Germinal center (tissue), 1 donor: Measurements from ENCODE around the gene ASB14.

Source experiments
- DNase-seq: peaks from one replicate; pipeline ENCODE4 v3.0.0; 2012; ENCODE audit warnings: mixed read lengths, low spot score

Gene ASB14

GRCh38 chr3:57261119-57261518 lies 31.4 kb downstream of the ASB14 start:
- no peak for DNase-seq

DNA sequence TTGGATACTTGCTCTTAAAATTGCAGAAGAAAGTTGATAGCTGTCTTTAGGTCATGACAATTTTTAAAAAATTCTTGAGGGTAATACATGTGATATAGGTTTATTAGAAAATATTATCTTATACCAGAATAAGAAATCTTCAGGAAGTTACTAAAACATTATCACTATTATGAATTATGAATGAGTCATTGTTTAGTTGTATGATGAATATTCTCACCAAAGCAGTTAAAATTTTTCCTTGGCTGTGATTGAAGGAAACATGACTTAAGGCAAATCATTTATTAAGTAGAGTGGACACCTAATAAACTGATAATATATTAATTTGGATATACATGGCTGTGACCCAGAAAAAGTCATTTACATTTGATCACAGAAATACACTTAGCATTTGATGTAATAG lies 34.8 kb downstream of the ASB14 start:
- no peak for DNase-seq

- no peak for DNase-seq
Observed at GRCh38 chr3:57256844-57257243, 35.6 kb downstream of the ASB14 start.

GRCh38 chr3:57252404-57252803 lies 40.1 kb downstream of the ASB14 start:
- no peak for DNase-seq

- no peak for DNase-seq
Observed at GRCh38 chr3:57244946-57245345, 47.5 kb downstream of the ASB14 start.

DNA sequence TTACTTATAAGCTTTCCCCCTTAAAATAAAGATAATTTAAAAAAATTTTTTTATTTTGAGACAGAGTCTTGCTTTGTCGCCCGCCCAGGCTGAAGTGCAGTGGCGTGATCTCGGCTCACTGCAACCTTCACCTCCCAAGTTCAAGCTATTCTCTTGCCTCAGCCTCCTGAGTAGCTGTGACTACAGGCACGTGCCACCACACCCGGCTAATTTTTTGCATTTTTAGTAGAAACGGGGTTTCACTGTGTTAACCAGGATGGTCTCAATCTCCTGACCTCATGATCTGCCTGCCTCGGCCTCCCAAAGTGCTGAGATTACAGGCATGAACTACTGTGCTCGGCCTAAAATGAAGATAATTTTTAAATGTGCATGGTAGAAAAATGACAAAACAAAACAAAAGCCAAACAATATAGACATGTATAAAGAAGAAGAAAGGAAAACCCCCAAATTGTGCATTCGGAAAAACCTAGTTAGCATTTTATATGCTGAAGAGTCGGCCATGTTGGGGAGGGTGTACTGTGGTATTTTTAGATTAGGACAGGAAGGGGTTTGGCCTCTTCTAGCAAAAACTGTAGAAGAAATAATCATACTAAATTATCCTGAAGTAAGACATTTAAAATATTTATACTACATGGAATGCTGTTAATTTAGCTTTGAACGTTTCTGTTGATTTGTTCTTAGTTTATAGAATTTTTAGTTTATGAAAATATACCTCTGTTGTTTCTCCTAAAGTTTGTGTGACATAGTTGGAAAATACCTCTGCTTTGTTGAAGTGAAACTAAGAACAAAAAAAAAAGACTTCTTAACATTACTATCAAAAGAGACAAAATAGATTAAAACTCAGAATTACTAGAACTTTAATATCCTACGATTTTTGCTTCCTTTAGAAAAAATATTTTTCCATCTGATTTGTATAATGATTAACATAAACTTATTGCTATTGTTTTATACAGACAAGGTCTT lies 57.6 kb downstream of the ASB14 start:
- peak; percentile 30 for DNase-seq

DNA sequence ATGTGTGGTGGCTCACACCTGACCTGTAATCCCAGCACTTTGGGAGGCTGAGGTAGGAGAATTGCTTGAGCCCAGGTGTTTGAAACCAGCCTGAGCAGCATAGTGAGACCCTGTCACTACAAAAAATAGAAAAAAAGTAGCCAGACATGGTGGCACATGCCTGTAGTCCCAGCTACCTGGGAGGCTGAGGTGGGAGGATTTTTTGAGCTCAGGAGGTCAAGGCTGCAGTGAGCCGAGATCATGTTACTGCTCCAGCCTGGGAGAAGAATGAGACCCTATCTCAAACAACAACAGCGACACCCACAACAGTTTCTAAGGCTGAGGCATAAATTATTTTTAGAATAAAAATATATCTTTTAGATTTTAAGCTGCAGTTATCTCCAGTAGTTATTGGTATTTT lies 58.7 kb downstream of the ASB14 start:
- DNase-seq = no peak

GRCh38 chr3:57230006-57230405 lies 62.5 kb downstream of the ASB14 start:
- no peak for DNase-seq

DNA sequence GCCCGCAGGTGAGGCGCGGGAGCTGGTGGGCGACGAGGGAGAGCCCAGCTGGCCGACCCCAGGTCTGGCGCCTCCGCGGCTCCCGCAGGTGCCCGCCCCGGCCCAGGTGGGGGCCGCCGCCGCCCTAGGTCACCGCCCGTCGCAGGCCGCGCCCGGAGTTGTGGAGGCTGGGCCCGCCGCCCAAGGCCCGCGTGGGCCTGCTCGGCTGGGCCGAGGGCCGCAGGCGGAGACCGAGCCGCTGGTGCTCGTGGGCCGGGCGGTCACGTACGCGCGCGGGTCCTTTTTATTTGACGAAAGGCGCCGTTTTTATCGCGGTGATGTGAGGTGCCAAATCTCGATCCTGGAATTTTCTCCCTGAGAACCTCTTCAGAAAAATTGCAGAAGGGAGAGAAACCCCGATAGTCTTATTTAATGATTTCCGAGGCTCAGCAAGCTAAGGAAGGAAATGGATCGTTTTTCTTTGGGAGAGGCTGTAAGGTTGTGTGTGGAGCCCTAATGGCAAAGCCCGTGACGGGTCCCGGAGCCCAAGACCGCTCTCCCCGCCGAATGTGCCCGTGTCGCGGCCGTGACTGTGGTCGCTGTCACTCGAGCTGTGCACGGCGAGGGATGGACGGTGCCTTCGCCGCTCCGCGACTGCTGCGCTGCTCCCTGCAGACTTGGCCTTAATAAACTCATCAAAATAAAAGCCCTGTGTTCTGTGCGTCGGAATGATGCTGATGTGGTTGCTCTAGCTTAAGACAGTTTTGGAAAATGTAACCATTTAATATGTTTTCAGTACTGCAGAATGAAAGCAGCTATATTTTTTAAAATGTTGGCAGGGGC lies 64.3 kb downstream of the ASB14 start:
- DNase-seq = peak; percentile 44

- peak; percentile 98 for DNase-seq
Observed at GRCh38 chr3:57227204-57227929, 65.1 kb downstream of the ASB14 start, which contains the start of gene APPL1. TSS of gene APPL1 (plus strand) at chr3:57227729. CDS start at chr3:57227884, 155 bp downstream.

GRCh38 chr3:57226176-57226575 lies 66.3 kb downstream of the ASB14 start:
- no peak for DNase-seq

DNA sequence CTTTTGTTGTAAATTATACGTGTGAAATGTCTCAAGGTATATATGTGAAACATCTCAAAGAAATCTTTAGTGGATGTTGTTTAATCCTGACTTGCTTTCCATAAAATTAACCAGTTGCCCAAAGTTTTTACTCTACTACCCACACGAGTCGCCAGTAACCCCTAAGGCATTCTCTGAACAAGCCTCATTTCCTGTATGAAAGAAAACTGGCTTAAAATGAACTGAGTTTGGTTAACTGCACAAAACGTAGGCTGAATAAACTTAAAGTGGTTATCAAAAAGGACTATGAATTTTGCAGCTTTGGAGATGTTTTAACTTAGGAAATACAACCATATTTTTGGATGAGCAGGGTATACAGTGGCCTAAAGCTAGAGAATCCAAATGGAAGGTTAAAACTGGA lies 67.6 kb downstream of the ASB14 start:
- DNase-seq = no peak

DNA sequence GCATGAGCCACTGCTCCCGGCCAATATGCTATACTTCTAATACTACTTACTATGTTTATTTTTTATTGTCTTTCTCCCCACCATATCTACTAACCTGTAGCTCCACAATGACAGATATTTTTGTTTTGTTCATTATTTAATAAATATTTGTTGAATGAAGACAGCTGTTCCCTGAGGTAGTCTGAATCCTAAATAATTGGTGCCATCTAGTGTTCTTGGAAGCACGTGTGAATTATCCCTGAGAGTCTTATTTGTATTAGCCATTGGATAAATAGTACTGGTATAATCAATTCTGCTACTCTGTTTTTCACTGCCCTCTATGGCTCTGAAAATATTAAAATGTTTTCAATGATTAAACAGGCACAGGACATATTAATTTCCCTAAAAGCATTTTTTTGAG lies 70.6 kb downstream of the ASB14 start:
- no peak for DNase-seq
